Activated CD4-positive, CD25-positive, alpha-beta regulatory T cell treated with anti-CD3 and anti-CD28 coated beads, Interleukin-2, amount 50 U/mL, for 72 hours (primary cell): ENCODE results near the gene ARHGAP33.

Source experiments
- DNase-seq: peaks from one replicate; pipeline ENCODE4 v3.0.0; 2021

Gene ARHGAP33

GRCh38 chr19:35775298-35776101 lies at the start of gene ARHGAP33:
Gene ARHGAP33, plus strand, starts transcription at chr19:35775564. Its CDS starts 95 bp downstream, at chr19:35775659.
- DNase-seq = peak; percentile 99

GRCh38 chr19:35727053-35727955 lies 48.1 kb upstream of the ARHGAP33 start:
- no peak for DNase-seq

- DNase-seq = no peak
Measured at GRCh38 chr19:35727956-35728706, 47.2 kb upstream of the ARHGAP33 start.

GRCh38 chr19:35729021-35729420 lies 46.3 kb upstream of the ARHGAP33 start:
- no peak for DNase-seq

GRCh38 chr19:35729763-35730162 lies 45.6 kb upstream of the ARHGAP33 start:
- DNase-seq = no peak

GRCh38 chr19:35730326-35730725 lies 45.0 kb upstream of the ARHGAP33 start:
- no peak for DNase-seq

GRCh38 chr19:35731353-35731752 lies 44.0 kb upstream of the ARHGAP33 start:
- DNase-seq = no peak

- no peak for DNase-seq
Measured at GRCh38 chr19:35731779-35732405, 43.5 kb upstream of the ARHGAP33 start.

- no peak for DNase-seq
Measured at GRCh38 chr19:35732540-35733179, 42.7 kb upstream of the ARHGAP33 start.

GRCh38 chr19:35733180-35734125 lies 41.9 kb upstream of the ARHGAP33 start:
- DNase-seq = no peak

GRCh38 chr19:35734273-35734672 lies 41.1 kb upstream of the ARHGAP33 start:
- no peak for DNase-seq

GRCh38 chr19:35734889-35735288 lies 40.5 kb upstream of the ARHGAP33 start:
- DNase-seq = no peak

- no peak for DNase-seq
Measured at GRCh38 chr19:35736913-35737886, 38.2 kb upstream of the ARHGAP33 start.

GRCh38 chr19:35738021-35738886 lies 37.1 kb upstream of the ARHGAP33 start:
- no peak for DNase-seq

- no peak for DNase-seq
Measured at GRCh38 chr19:35738887-35739229, 36.5 kb upstream of the ARHGAP33 start.

- no peak for DNase-seq
Measured at GRCh38 chr19:35739275-35740107, 35.9 kb upstream of the ARHGAP33 start.

- no peak for DNase-seq
Measured at GRCh38 chr19:35740108-35740422, 35.3 kb upstream of the ARHGAP33 start.
